GM23338 (cell line): Measurements from ENCODE around the gene RNF13. TPM values are rescaled to one million over a fixed set of nuclear protein-coding genes. Genes with fewer than 3 reads are reported as not detected.

Experiments used
- ATAC-seq: fragments of 200-7000 bp; cut with Tn5 transposase; 3 replicates; pipeline ENCODE4 v1.9.1; 2020
- DNase-seq: peaks from one replicate; pipeline ENCODE4 v3.0.0-alpha.2; 2015; ENCODE audit warnings: low spot score
- H2AFZ ChIP-seq: fragments of 200-600 bp; sonication (generic); 2 replicates; pipeline ENCODE4 v1.8.0; 2016; ENCODE audit warnings: antibody characterized with exemption, mild to moderate bottlenecking, moderate library complexity
- H3F3A ChIP-seq: fragments of 200-600 bp; sonication (generic); replicated peaks from 2 replicates; pipeline ENCODE4 v1.8.0; 2017; ENCODE audit warnings: antibody characterized with exemption, mixed run types, low read depth
- H3K27ac ChIP-seq: fragments of 200-600 bp; sonication (generic); 2 replicates; pipeline ENCODE4 v1.6.1; 2016; ENCODE audit warnings: low read depth
- H3K27me3 ChIP-seq: fragments of 200-600 bp; sonication (generic); 2 replicates; pipeline ENCODE4 v1.8.0; 2016; ENCODE audit warnings: mild to moderate bottlenecking, mixed run types, moderate library complexity; ENCODE audit not compliant: insufficient read depth
- H3K36me3 ChIP-seq: fragments of 200-600 bp; sonication (generic); 2 replicates; pipeline ENCODE4 v1.8.0; 2016; ENCODE audit warnings: mild to moderate bottlenecking; ENCODE audit not compliant: insufficient read depth
- H3K4me1 ChIP-seq: fragments of 200-600 bp; sonication (generic); 2 replicates; pipeline ENCODE4 v1.8.0; 2016; ENCODE audit warnings: mild to moderate bottlenecking, moderate library complexity; ENCODE audit not compliant: insufficient read depth
- H3K4me2 ChIP-seq: fragments of 200-600 bp; sonication (generic); 2 replicates; pipeline ENCODE4 v1.7.1; 2017; ENCODE audit warnings: mixed run types
- H3K4me3 ChIP-seq: fragments of 200-600 bp; sonication (generic); 2 replicates; pipeline ENCODE4 v1.6.1; 2016; ENCODE audit warnings: mixed run types
- H3K79me2 ChIP-seq: fragments of 200-600 bp; sonication (generic); replicated peaks from 2 replicates; pipeline ENCODE4 v1.8.0; 2017; ENCODE audit warnings: mild to moderate bottlenecking; ENCODE audit not compliant: insufficient read depth
- H3K9me2 ChIP-seq: fragments of 200-600 bp; sonication (generic); 2 replicates; pipeline ENCODE4 v1.8.0; 2017; ENCODE audit not compliant: insufficient read depth
- H4K20me1 ChIP-seq: fragments of 200-600 bp; sonication (generic); replicated peaks from 2 replicates; pipeline ENCODE4 v1.8.0; 2017; ENCODE audit warnings: mild to moderate bottlenecking; ENCODE audit not compliant: insufficient read depth
- H3K27ac Mint-ChIP-seq: 2 replicates; pipeline ENCODE4 v1.8.0; 2020; ENCODE audit warnings: inconsistent platforms, mild to moderate bottlenecking, moderate library complexity, mixed read lengths
- H3K27me3 Mint-ChIP-seq: 3 replicates; pipeline ENCODE4 v1.8.0; 2022; ENCODE audit warnings: low read depth, mild to moderate bottlenecking, moderate library complexity, mixed read lengths, inconsistent platforms; ENCODE audit not compliant: insufficient read depth, poor library complexity
- H3K36me3 Mint-ChIP-seq: 3 replicates; pipeline ENCODE4 v1.8.0; 2021; ENCODE audit warnings: low read depth, mild to moderate bottlenecking, inconsistent platforms, moderate library complexity, mixed read lengths
- H3K4me1 Mint-ChIP-seq: 3 replicates; pipeline ENCODE4 v1.8.0; 2020; ENCODE audit warnings: mild to moderate bottlenecking, inconsistent platforms, mixed read lengths
- H3K4me3 Mint-ChIP-seq: 3 replicates; pipeline ENCODE4 v1.8.0; 2021; ENCODE audit warnings: moderate library complexity, mild to moderate bottlenecking, inconsistent platforms, mixed read lengths
- H3K9me3 Mint-ChIP-seq: 3 replicates; pipeline ENCODE4 v1.8.0; 2020; ENCODE audit warnings: moderate library complexity, mild to moderate bottlenecking, inconsistent platforms, mixed read lengths
- CTCF ChIP-seq, 2 experiments: fragments of 200-600 bp in 1 of 2; sonication (generic) in 1 of 2; conservative IDR thresholded peaks; 2 replicates each; pipeline versions ENCODE4 v1.5.1 to v1.6.1; 2016 to 2017; ENCODE audit warnings: antibody characterized with exemption in 2 of 2, low read depth in 2 of 2, mild to moderate bottlenecking in 2 of 2, moderate library complexity in 1 of 2
- ETS1 ChIP-seq: IDR thresholded peaks from 2 replicates; pipeline ENCODE4 v1.6.1; 2016; ENCODE audit warnings: antibody characterized with exemption
- EZH2 ChIP-seq: fragments of 200-600 bp; sonication (generic); IDR thresholded peaks from one replicate; pipeline ENCODE4 v1.8.0; 2017; ENCODE audit warnings: antibody characterized with exemption, mild to moderate bottlenecking, low read depth; ENCODE audit not compliant: unreplicated experiment
- JUNB ChIP-seq: IDR thresholded peaks from one replicate; pipeline ENCODE4 v1.6.1; 2016; ENCODE audit warnings: antibody characterized with exemption; ENCODE audit not compliant: unreplicated experiment
- POLR2AphosphoS5 ChIP-seq: IDR thresholded peaks from 2 replicates; pipeline ENCODE4 v1.6.1; 2016; ENCODE audit warnings: antibody characterized with exemption, low read depth
- REST ChIP-seq: IDR thresholded peaks from one replicate; pipeline ENCODE4 v1.6.1; 2018; ENCODE audit warnings: antibody characterized with exemption; ENCODE audit not compliant: unreplicated experiment
- ZNF114 ChIP-seq: fragments of 250-450 bp; sonication (Bioruptor Pico); IDR thresholded peaks from 2 replicates; pipeline ENCODE4 v1.5.0; 2020; ENCODE audit warnings: mild to moderate bottlenecking, moderate library complexity
- ZNF331 ChIP-seq: fragments of 250-450 bp; sonication (Bioruptor Pico); IDR thresholded peaks from 2 replicates; pipeline ENCODE4 v1.5.0; 2020; ENCODE audit warnings: low read depth, mild to moderate bottlenecking, moderate library complexity
- ZNF462 ChIP-seq: fragments of 250-450 bp; sonication (Bioruptor Pico); IDR thresholded peaks from 2 replicates; pipeline ENCODE4 v1.5.0; 2020; ENCODE audit warnings: mild to moderate bottlenecking, moderate library complexity
- polyA plus RNA-seq: library from polyadenylated mRNA; unstranded; fragments of >200 nt; fragmentation: Nextera tagmentation; extraction: Ambion mirVana; gene quantifications from 2 replicates; pipeline ENCODE4 v1.2.1, GENCODE V29; 2016
- total RNA-seq: library from RNA; depleted of rRNA; stranded (reverse); fragments of >200 nt; shearing (Covaris generic); gene quantifications from 2 replicates; pipeline ENCODE4 v1.2.3, GENCODE V29; 2014

Gene RNF13
- total and polyA plus RNA-seq, 2 experiments from 2014 or later = 46.3 to 101 TPM

- H3K36me3 Mint-ChIP-seq = peaks cover 17% of the 10 kb centered on the region
- peaks cover 18% of the 10 kb centered on the region for H3K79me2 ChIP-seq
- DNase-seq = no peak
- ATAC-seq = no peak
- no peaks in the 10 kb centered on the region for H3K9me2 ChIP-seq
- H3K4me1 ChIP-seq = peaks cover 18% of the 10 kb centered on the region
- H3K4me3 ChIP-seq = no peak overlapping the region
- peaks cover 30% of the 10 kb centered on the region for H3K4me1 Mint-ChIP-seq
- H4K20me1 ChIP-seq = peaks cover 27% of the 10 kb centered on the region
- no peak overlapping the region for H2AFZ ChIP-seq
- H3K27ac ChIP-seq = no peak overlapping the region
- no peak overlapping the region for H3K4me2 ChIP-seq
- H3K27me3 ChIP-seq = no peaks in the 10 kb centered on the region
- no peaks in the 10 kb centered on the region for H3F3A ChIP-seq
- TF ChIP-seq CTCF (conservative IDR thresholded peaks at IDR 0.05; ENCODE audit: low read depth in 2 of 2) (no peak), ZNF331 (CRISPR knock-in tag) (no peak), REST (no peak), ZNF462 (CRISPR knock-in tag) (no peak), EZH2 (no peak), JUNB (no peak), ZNF114 (CRISPR knock-in tag) (no peak), POLR2AphosphoS5 (no peak), ETS1 (no peak)
- H3K4me3 Mint-ChIP-seq = no peak overlapping the region
- no peaks in the 10 kb centered on the region for H3K27me3 Mint-ChIP-seq
- no peaks in the 10 kb centered on the region; the same call in 2 of the 3 replicates for H3K9me3 Mint-ChIP-seq
- no peaks in the 10 kb centered on the region for H3K36me3 ChIP-seq
- H3K27ac Mint-ChIP-seq = peak overlapping the region; percentile 27; the same call in 1 of the 2 replicates
Observed at GRCh38 chr3:149954812-149955211, 141.8 kb downstream of the RNF13 start.
